GM13977 (cell line): ENCODE results near the gene ERBB4.

Experiments
- DNase-seq: peaks from one replicate; pipeline ENCODE4 v3.0.0; 2012; ENCODE audit warnings: low spot score
- CTCF ChIP-seq: IDR thresholded peaks from 2 replicates; pipeline ENCODE4 v1.5.1; 2012; ENCODE audit warnings: mild to moderate bottlenecking, control low read depth; ENCODE audit not compliant: insufficient read depth; ENCODE audit errors: extremely low read depth, missing control alignments
- in situ Hi-C: fragments of 300-500 bp; cut with MboI; formaldehyde crosslinking; loops from one replicate; pipeline ENCODE4 v1.12.0; 2022; ENCODE audit warnings: low sequenced_read_pairs, low pct_unique_long_range_greater_than_20kb, mixed read lengths, inconsistent platforms; ENCODE audit not compliant: unreplicated experiment

Gene ERBB4

GRCh38 chr2:212314680-212315079, 223.9 kb downstream of the ERBB4 start:
- no peak for DNase-seq
- in situ Hi-C loops: no loop called here
- no peak for TF ChIP-seq CTCF

- no peak for TF ChIP-seq CTCF
- DNase-seq: no peak
- in situ Hi-C loops: no loop called here
These were observed 226.7 kb downstream of the ERBB4 start for GRCh38 chr2:212311807-212312404.

- DNase-seq: no peak
- in situ Hi-C loops: no loop called here
These were observed 238.7 kb downstream of the ERBB4 start for GRCh38 chr2:212299943-212300342.

GRCh38 chr2:212299333-212299732, 239.3 kb downstream of the ERBB4 start:
- in situ Hi-C loops: no loop called here
- DNase-seq: no peak
- no peak for TF ChIP-seq CTCF

More at GRCh38 chr2:212299943-212300342, 238.7 kb downstream of the ERBB4 start:
- TF ChIP-seq CTCF: no peak

GRCh38 chr2:212295571-212295970, 243.0 kb downstream of the ERBB4 start:
- DNase-seq: no peak
- in situ Hi-C loops: no loop called here

GRCh38 chr2:212294816-212295215, 243.8 kb downstream of the ERBB4 start:
- in situ Hi-C loops: no loop called here
- DNase-seq: no peak
- TF ChIP-seq CTCF: no peak

More at GRCh38 chr2:212295571-212295970, 243.0 kb downstream of the ERBB4 start:
- no peak for TF ChIP-seq CTCF

GRCh38 chr2:212289301-212289700, 249.3 kb downstream of the ERBB4 start:
- no peak for TF ChIP-seq CTCF
- DNase-seq: no peak
- in situ Hi-C loops: no loop called here
